ENCODE results near the gene ZKSCAN5.

The ZKSCAN5 gene

GRCh38 chr7:99504603-99505323, at the start of gene ZKSCAN5:
Gene ZKSCAN5, plus strand, starts transcription at chr7:99504662. Its CDS starts 1,383 bp downstream, at chr7:99506045.
- DNase-seq (ENCODE audit: low read depth in 3 of 3) = peak; percentile 94 to 96 (median 95)

GRCh38 chr7:99455874-99456273, 48.6 kb upstream of the ZKSCAN5 start:
- no peak for DNase-seq (ENCODE audit: low read depth in 3 of 3)

GRCh38 chr7:99456288-99456687, 48.2 kb upstream of the ZKSCAN5 start:
- no peak for DNase-seq (ENCODE audit: low read depth in 3 of 3)

- DNase-seq (ENCODE audit: low read depth in 3 of 3) = no peak
Observed at GRCh38 chr7:99457050-99457649, 47.3 kb upstream of the ZKSCAN5 start.

GRCh38 chr7:99457650-99458493, 46.6 kb upstream of the ZKSCAN5 start:
- DNase-seq (ENCODE audit: low read depth in 3 of 3) = no peak

- no peak for DNase-seq (ENCODE audit: low read depth in 3 of 3)
Observed at GRCh38 chr7:99459087-99459486, 45.4 kb upstream of the ZKSCAN5 start.

- no peak for DNase-seq (ENCODE audit: low read depth in 3 of 3)
Observed at GRCh38 chr7:99460651-99461050, 43.8 kb upstream of the ZKSCAN5 start.

- DNase-seq (ENCODE audit: low read depth in 3 of 3) = no peak
Observed at GRCh38 chr7:99461221-99461620, 43.2 kb upstream of the ZKSCAN5 start.

GRCh38 chr7:99465421-99465768, 39.1 kb upstream of the ZKSCAN5 start:
- DNase-seq (ENCODE audit: low read depth in 3 of 3) = no peak

- no peak for DNase-seq (ENCODE audit: low read depth in 3 of 3)
Observed at GRCh38 chr7:99468336-99468918, 36.0 kb upstream of the ZKSCAN5 start.

GRCh38 chr7:99469381-99470065, 34.9 kb upstream of the ZKSCAN5 start:
- DNase-seq (ENCODE audit: low read depth in 3 of 3) = no peak

- peak; percentile 97 to 98 (median 98) for DNase-seq (ENCODE audit: low read depth in 3 of 3)
Observed at GRCh38 chr7:99472561-99473314, 31.7 kb upstream of the ZKSCAN5 start, which contains the start of gene ZNF789. Gene ZNF789, plus strand, starts transcription at chr7:99472890. Its CDS starts 3,567 bp downstream, at chr7:99476457.

- DNase-seq (ENCODE audit: low read depth in 3 of 3) = no peak
Observed at GRCh38 chr7:99473315-99473596, 31.2 kb upstream of the ZKSCAN5 start.

- no peak for DNase-seq (ENCODE audit: low read depth in 3 of 3)
Observed at GRCh38 chr7:99476107-99476506, 28.4 kb upstream of the ZKSCAN5 start.

- DNase-seq (ENCODE audit: low read depth in 3 of 3) = no peak
Observed at GRCh38 chr7:99478464-99479440, 25.7 kb upstream of the ZKSCAN5 start.

GRCh38 chr7:99485094-99485493, 19.4 kb upstream of the ZKSCAN5 start:
- no peak for DNase-seq (ENCODE audit: low read depth in 3 of 3)

- DNase-seq (ENCODE audit: low read depth in 3 of 3) = no peak
Observed at GRCh38 chr7:99489235-99489634, 15.2 kb upstream of the ZKSCAN5 start.

- no peak for DNase-seq (ENCODE audit: low read depth in 3 of 3)
Observed at GRCh38 chr7:99490878-99491277, 13.6 kb upstream of the ZKSCAN5 start.

- DNase-seq (ENCODE audit: low read depth in 3 of 3) = no peak
Observed at GRCh38 chr7:99493823-99494222, 10.6 kb upstream of the ZKSCAN5 start.

Data from stimulated activated CD4-positive, alpha-beta T cell treated with anti-CD3 and anti-CD28 coated beads, TNF-alpha, amount 100 ng/mL, for 48 hours (primary cell).